GM21723 (cell line): Measurements from ENCODE around the gene DSCAML1.

ENCODE experiments used
- ATAC-seq: cut with Tn5 transposase; IDR thresholded peaks from one replicate; pipeline ENCODE4 v1.9.1; 2021; ENCODE audit warnings: mild to moderate bottlenecking, moderate library complexity; ENCODE audit not compliant: unreplicated experiment

Gene DSCAML1

GRCh38 chr11:117620086-117620485 is 176.9 kb downstream of the DSCAML1 start:
- no peak for ATAC-seq

- no peak for ATAC-seq
Observed at GRCh38 chr11:117619661-117620060, 177.4 kb downstream of the DSCAML1 start.

GRCh38 chr11:117618982-117619355 is 178.0 kb downstream of the DSCAML1 start:
- ATAC-seq, result no peak

- ATAC-seq, result no peak
Observed at GRCh38 chr11:117618302-117618981, 178.6 kb downstream of the DSCAML1 start.

GRCh38 chr11:117616979-117617378 is 180.0 kb downstream of the DSCAML1 start:
- no peak for ATAC-seq

GRCh38 chr11:117614728-117615127 is 182.3 kb downstream of the DSCAML1 start:
- ATAC-seq, result no peak

- ATAC-seq, result no peak
Observed at GRCh38 chr11:117613521-117613920, 183.5 kb downstream of the DSCAML1 start.

GRCh38 chr11:117612177-117612576 is 184.8 kb downstream of the DSCAML1 start:
- no peak for ATAC-seq

- no peak for ATAC-seq
Observed at GRCh38 chr11:117610901-117611300, 186.1 kb downstream of the DSCAML1 start.

- no peak for ATAC-seq
Observed at GRCh38 chr11:117610045-117610444, 187.0 kb downstream of the DSCAML1 start.

- no peak for ATAC-seq
Observed at GRCh38 chr11:117607449-117607848, 189.6 kb downstream of the DSCAML1 start.

- ATAC-seq, result no peak
Observed at GRCh38 chr11:117606790-117607189, 190.2 kb downstream of the DSCAML1 start.

- no peak for ATAC-seq
Observed at GRCh38 chr11:117606211-117606610, 190.8 kb downstream of the DSCAML1 start.

- ATAC-seq, result no peak
Observed at GRCh38 chr11:117605331-117605730, 191.7 kb downstream of the DSCAML1 start.

GRCh38 chr11:117604336-117604995 is 192.6 kb downstream of the DSCAML1 start:
- ATAC-seq, result no peak

- no peak for ATAC-seq
Observed at GRCh38 chr11:117603932-117604331, 193.1 kb downstream of the DSCAML1 start.

GRCh38 chr11:117601006-117601708 is 195.9 kb downstream of the DSCAML1 start:
- ATAC-seq, result no peak

GRCh38 chr11:117600234-117600783 is 196.7 kb downstream of the DSCAML1 start:
- no peak for ATAC-seq

GRCh38 chr11:117597071-117597470 is 199.9 kb downstream of the DSCAML1 start:
- no peak for ATAC-seq

GRCh38 chr11:117595440-117595839 is 201.6 kb downstream of the DSCAML1 start:
- no peak for ATAC-seq

- no peak for ATAC-seq
Observed at GRCh38 chr11:117594721-117595120, 202.3 kb downstream of the DSCAML1 start.

- ATAC-seq, result no peak
Observed at GRCh38 chr11:117593065-117593464, 204.0 kb downstream of the DSCAML1 start.
